Measurements from ENCODE around the gene FOXJ3.

FOXJ3 gene

DNA sequence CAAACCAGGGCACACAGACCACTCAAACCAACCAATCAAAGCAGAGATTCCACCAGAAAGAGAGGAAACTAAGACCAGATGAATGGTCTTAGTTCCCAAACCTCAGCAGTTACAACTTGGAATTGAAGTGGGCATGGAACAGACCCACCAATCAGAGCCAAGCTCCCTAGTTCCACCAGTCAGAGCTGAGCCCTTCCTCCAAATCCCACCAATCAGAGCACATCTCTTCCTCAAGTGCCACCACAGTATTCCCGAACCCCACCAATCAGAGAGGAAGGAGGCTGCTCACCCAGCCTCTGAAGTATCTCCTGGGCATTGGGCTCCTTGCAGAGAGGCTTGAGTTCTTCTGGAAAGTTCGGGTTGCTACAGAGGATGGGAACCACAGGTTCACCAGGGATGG, 171.9 kb downstream of the FOXJ3 start:
- TF ChIP-seq EZH2phosphoT487 (conservative IDR thresholded peaks at IDR 0.05; ENCODE audit: low read length), result no peak
- TF ChIP-seq CTCF (IDR thresholded peaks at IDR 0.05; ENCODE audit: insufficient read depth, low read length, poor library complexity, severe bottlenecking), result no peak
- no peak overlapping the region for H3K4me3 ChIP-seq (ENCODE audit: insufficient read depth, low read length, poor library complexity, severe bottlenecking)
- 0 out of 2 replicates have a peak, but pooled peaks cover 5% of the 10 kb centered on the region for H3K27me3 ChIP-seq (ENCODE audit: low read length)
- H4K20me1 ChIP-seq (ENCODE audit: low read depth, low read length), result no peaks in the 10 kb centered on the region
- no peaks in the 10 kb centered on the region for H3F3A ChIP-seq (ENCODE audit: insufficient read depth)
- H2AFZ ChIP-seq (ENCODE audit: low read depth, low read length, severe bottlenecking), result no peak overlapping the region
- H3K79me2 ChIP-seq (ENCODE audit: insufficient read depth, low read length), result no peaks in the 10 kb centered on the region
- no peaks in the 10 kb centered on the region for H3K36me3 ChIP-seq (ENCODE audit: low read length)
- H3K9me2 ChIP-seq (replicated peaks; ENCODE audit: insufficient read depth, low read length), result no peaks in the 10 kb centered on the region
- H3K4me2 ChIP-seq (ENCODE audit: low read depth, low read length, poor library complexity, severe bottlenecking), result no peak overlapping the region
- H3K9ac ChIP-seq (ENCODE audit: low read length), result no peak overlapping the region
- H3K9me3 ChIP-seq (ENCODE audit: insufficient read depth, low read length), result no peaks in the 10 kb centered on the region
- H3K27ac ChIP-seq (ENCODE audit: low read depth, low read length), result no peak overlapping the region

DNA sequence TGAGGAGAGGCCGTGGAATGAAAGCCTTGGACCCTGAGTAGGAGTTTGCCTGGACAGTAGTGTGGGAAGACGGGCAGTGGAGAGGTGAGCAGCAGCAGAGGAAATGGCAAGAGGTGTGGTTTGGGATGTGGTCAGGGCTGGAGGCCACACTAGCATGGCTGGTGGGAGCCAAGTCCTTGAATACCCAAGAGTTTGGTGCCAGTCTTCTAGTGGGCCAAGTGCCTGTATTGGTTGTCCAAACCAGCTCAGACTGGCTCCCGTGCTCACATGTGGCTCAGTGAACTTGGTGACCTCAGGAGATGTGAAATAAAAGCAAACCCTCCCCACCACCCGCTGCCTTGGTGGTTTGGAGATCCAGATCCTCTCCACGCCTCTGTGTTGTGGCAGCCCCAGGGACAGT, 172.9 kb downstream of the FOXJ3 start:
- H2AFZ ChIP-seq (ENCODE audit: low read depth, low read length, severe bottlenecking), result no peak overlapping the region
- H3K27me3 ChIP-seq (ENCODE audit: low read length), result 0 out of 2 replicates have a peak, but pooled peaks cover 5% of the 10 kb centered on the region
- TF ChIP-seq EZH2phosphoT487 (conservative IDR thresholded peaks at IDR 0.05; ENCODE audit: low read length) (no peak), CTCF (IDR thresholded peaks at IDR 0.05; ENCODE audit: insufficient read depth, low read length, poor library complexity, severe bottlenecking) (no peak)

DNA sequence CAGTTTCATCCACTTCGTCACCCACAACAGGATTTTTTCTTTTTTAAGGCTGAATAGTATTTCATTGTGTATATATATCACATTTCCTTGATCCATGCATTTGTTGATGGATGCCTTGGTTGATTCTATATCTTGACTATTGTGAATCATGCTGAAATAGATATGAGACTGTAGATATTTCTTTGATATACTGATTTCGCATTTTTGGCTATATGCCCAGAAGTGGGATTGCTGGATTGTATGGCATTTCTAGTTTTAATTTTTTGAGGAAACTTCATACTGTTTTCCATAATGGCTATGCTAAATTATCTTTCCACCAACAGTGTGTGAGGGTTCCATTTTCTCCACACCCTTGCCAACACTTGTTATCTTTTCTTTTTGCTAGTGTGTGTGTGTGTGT, 176.8 kb downstream of the FOXJ3 start:
- TF ChIP-seq EZH2phosphoT487 (conservative IDR thresholded peaks at IDR 0.05; ENCODE audit: low read length) (no peak), CTCF (IDR thresholded peaks at IDR 0.05; ENCODE audit: insufficient read depth, low read length, poor library complexity, severe bottlenecking) (no peak)
- Histone ChIP-seq H3K36me3 (ENCODE audit: low read length) (no peaks in the 10 kb centered on the region), H3K79me2 (ENCODE audit: insufficient read depth, low read length) (no peaks in the 10 kb centered on the region), H4K20me1 (ENCODE audit: low read depth, low read length) (no peaks in the 10 kb centered on the region), H3F3A (ENCODE audit: insufficient read depth) (no peaks in the 10 kb centered on the region), H3K4me3 (ENCODE audit: insufficient read depth, low read length, poor library complexity, severe bottlenecking) (no peak overlapping the region), H3K9ac (ENCODE audit: low read length) (no peak overlapping the region), H3K4me2 (ENCODE audit: low read depth, low read length, poor library complexity, severe bottlenecking) (no peak overlapping the region), H3K27me3 (ENCODE audit: low read length) (0 out of 2 replicates have a peak, but pooled peaks cover 5% of the 10 kb centered on the region), H3K9me3 (ENCODE audit: insufficient read depth, low read length) (no peaks in the 10 kb centered on the region), H3K27ac (ENCODE audit: low read depth, low read length) (no peak overlapping the region), H3K9me2 (replicated peaks; ENCODE audit: insufficient read depth, low read length) (no peaks in the 10 kb centered on the region), H2AFZ (ENCODE audit: low read depth, low read length, severe bottlenecking) (no peak overlapping the region)

More for the DNA sequence above, 172.9 kb downstream of the FOXJ3 start:
- H3K9ac ChIP-seq (ENCODE audit: low read length), result no peak overlapping the region
- H3K79me2 ChIP-seq (ENCODE audit: insufficient read depth, low read length), result no peaks in the 10 kb centered on the region
- H3K27ac ChIP-seq (ENCODE audit: low read depth, low read length), result no peak overlapping the region
- no peaks in the 10 kb centered on the region for H3K9me3 ChIP-seq (ENCODE audit: insufficient read depth, low read length)
- no peaks in the 10 kb centered on the region for H4K20me1 ChIP-seq (ENCODE audit: low read depth, low read length)
- no peak overlapping the region for H3K4me3 ChIP-seq (ENCODE audit: insufficient read depth, low read length, poor library complexity, severe bottlenecking)
- H3K4me2 ChIP-seq (ENCODE audit: low read depth, low read length, poor library complexity, severe bottlenecking), result no peak overlapping the region
- no peaks in the 10 kb centered on the region for H3K36me3 ChIP-seq (ENCODE audit: low read length)
- no peaks in the 10 kb centered on the region for H3K9me2 ChIP-seq (replicated peaks; ENCODE audit: insufficient read depth, low read length)
- H3F3A ChIP-seq (ENCODE audit: insufficient read depth), result no peaks in the 10 kb centered on the region

Data from SU-DHL-6 (cell line).